Activated CD4-positive, alpha-beta memory T cell treated with anti-CD3 and anti-CD28 coated beads for 36 hours (primary cell): ENCODE measurements around the gene PRKCH. TPM values are rescaled to one million over a fixed set of nuclear protein-coding genes. Genes with fewer than 3 reads are reported as not detected.

Experiments
- CTCF ChIA-PET: fragments of 350-600 bp; sonication (Branson Sonifier 250); formaldehyde crosslinking; loops from one replicate; lab custom pipeline; 2021; ENCODE audit warnings: antibody characterized with exemption, inconsistent platforms; lab: Charles Lee
- POLR2A ChIA-PET: fragments of 350-600 bp; sonication (Branson Sonifier 250); formaldehyde crosslinking; loops from one replicate; lab custom pipeline; 2021; ENCODE audit warnings: antibody characterized with exemption; lab: Charles Lee
- DNase-seq: peaks from one replicate; pipeline ENCODE4 v3.0.0-alpha.2; 2020
- H3K27ac Mint-ChIP-seq: one replicate; pipeline ENCODE4 v1.8.0; 2021; ENCODE audit warnings: mixed read lengths
- H3K27me3 Mint-ChIP-seq: one replicate; pipeline ENCODE4 v1.8.0; 2021; ENCODE audit warnings: mixed read lengths
- H3K36me3 Mint-ChIP-seq: one replicate; pipeline ENCODE4 v1.8.0; 2021; ENCODE audit warnings: mixed read lengths
- H3K4me1 Mint-ChIP-seq: one replicate; pipeline ENCODE4 v1.8.0; 2021; ENCODE audit warnings: low read depth, mixed read lengths
- H3K4me3 Mint-ChIP-seq: one replicate; pipeline ENCODE4 v1.8.0; 2021; ENCODE audit warnings: mild to moderate bottlenecking, mixed read lengths
- H3K9me3 Mint-ChIP-seq: one replicate; pipeline ENCODE4 v1.8.0; 2021; ENCODE audit warnings: mixed read lengths
- intact Hi-C: fragments of 100-400 bp; cut with micrococcal nuclease; formaldehyde crosslinking; loops from one replicate; pipeline ENCODE4 v1.15.1; 2023
- total RNA-seq, 2 experiments: library from RNA; stranded (reverse); gene quantifications; one replicate each; pipeline ENCODE4 v1.2.3, GENCODE V29; 2021

PRKCH gene
- total RNA-seq, 2 experiments from 2014 or later = 142 to 147 TPM

DNA sequence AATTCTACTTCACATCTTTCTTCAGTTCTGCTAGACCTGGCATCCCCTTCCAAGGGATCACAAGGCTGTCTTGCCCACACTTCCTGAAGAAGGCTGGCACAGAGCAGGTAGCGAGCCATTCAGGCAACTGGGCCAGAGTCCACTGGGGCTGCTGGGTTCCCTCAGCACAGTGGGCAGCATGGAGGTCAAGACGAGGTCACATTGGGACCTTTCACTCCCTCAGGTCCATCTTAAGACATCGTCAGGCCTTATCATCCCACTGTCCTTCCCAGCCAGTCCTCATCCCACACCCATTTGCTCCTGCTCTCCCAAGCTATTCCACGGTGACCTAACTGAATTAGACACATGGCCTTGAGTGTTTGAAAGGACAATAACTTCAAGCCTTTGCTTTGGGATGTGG, 230.9 kb downstream of the PRKCH start:
- Mint-ChIP-seq H3K36me3 (peaks cover 45% of the 10 kb centered on the region), H3K4me1 (peaks cover 56% of the 10 kb centered on the region), H3K27me3 (no peaks in the 10 kb centered on the region), H3K27ac (peak overlapping the region; percentile 97), H3K4me3 (no peak overlapping the region), H3K9me3 (no peaks in the 10 kb centered on the region)
- intact Hi-C loops = loop anchor here (1.0 kb wide), 1 partner anchor 15 kb away; no protein-coding TSS in a partner anchor
- POLR2A ChIA-PET = interaction anchor here (1.1 to 2.5 kb wide), 8 partner anchors 9 to 109 kb away, joined by 3 to 15 read pairs (median 4); no protein-coding TSS in a partner anchor
- CTCF ChIA-PET = interaction anchor here (1.1 to 2.5 kb wide), 3 partner anchors 77 to 285 kb away, joined by 3 to 8 read pairs (median 5); no protein-coding TSS in a partner anchor
- no peak for DNase-seq

DNA sequence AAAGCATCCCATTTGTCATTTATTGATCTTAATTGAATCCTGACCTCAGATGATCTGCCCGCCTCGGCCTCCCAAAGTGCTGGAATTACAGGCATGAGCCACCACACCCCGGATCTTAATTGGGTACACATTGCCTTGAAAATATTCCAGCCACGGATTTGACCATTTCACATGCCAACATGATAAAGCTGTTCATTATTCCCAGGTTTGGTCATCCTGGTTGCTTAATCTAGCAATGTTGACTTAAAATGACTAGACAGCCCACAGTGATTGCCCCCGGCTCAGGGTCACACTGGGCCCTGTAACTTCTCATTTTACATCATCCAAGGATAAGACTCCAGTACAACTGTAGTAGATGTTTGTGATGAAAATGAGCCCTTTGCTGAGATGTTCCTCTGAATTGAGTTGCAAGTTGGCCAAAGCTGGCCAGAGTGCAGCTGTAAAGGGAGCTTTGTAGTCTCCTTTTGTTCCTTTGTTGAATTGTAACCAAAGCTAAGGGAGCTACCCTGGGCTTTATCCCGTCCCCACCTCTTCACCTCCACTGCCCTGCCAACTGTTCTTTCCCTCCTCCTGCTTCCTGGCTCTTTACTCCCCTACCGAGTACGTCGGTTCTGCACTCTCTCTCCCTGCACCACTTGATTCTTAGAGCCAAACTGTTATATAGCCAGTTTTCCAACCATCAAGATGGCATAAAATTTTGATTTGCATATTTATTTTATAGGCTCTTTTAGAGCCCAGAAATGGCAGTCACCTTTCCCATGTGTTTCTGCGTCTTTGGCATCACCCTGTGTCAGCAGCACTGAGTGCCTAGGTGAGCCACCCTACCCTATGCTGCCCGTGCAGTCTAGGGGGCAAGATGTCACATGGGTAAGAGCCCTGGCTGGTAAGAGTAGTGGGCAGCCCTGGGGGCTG, 232.6 kb downstream of the PRKCH start:
- intact Hi-C loops = loop anchor here (1.0 kb wide), 3 partner anchors 8 to 42 kb away; no protein-coding TSS in a partner anchor
- POLR2A ChIA-PET = interaction anchor here (1.3 to 1.8 kb wide), 3 partner anchors 29 to 141 kb away, joined by 3 to 5 read pairs (median 5); partner anchors contain the start of gene HIF1A
- H3K36me3 Mint-ChIP-seq = peaks cover 32% of the 10 kb centered on the region
- H3K9me3 Mint-ChIP-seq = no peaks in the 10 kb centered on the region
- CTCF ChIA-PET = interaction anchor here (0.9 to 2.5 kb wide), 4 partner anchors 9 to 284 kb away, joined by 4 to 8 read pairs (median 5); no protein-coding TSS in a partner anchor
- DNase-seq = no peak
- no peaks in the 10 kb centered on the region for H3K27me3 Mint-ChIP-seq
- peaks cover 55% of the 10 kb centered on the region for H3K4me1 Mint-ChIP-seq
- no peak overlapping the region for H3K4me3 Mint-ChIP-seq
- H3K27ac Mint-ChIP-seq = peak overlapping the region; percentile 97

DNA sequence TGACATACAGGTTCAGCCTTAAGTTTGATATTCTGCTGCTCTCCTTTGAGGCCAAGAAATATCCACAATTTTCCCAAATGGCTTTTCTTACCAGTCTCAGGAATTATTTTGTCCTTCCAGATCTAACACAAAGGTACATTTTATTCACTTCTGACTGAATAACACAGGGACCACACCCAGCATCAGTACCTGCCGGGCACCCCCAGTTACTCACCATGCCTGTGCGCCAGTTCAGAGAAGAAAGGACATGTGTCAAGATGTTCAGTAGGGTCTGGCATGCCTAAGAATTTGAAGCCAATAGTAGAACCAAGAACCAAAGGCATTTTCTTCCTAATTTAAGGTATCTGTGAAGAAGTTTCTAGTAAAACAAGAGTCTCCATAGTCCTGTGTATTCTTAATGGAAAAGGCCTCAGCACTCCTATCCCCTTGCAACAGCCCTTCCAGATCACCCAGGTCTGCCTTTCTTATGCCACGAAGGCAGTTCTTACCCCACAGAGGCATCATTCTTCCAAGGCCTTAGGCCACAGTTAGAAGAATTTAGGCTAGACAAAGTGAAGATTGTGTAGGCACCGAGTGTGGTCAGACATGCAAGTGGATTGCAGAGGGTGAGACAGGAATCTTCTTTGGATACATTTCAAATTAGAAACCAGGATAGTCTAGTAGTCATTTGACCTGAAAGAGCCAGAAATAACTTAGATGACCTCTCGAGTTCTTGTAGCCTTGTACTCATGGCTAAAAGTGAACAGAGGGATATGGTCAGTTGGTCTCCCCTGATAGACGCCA, 233.9 kb downstream of the PRKCH start:
- intact Hi-C loops = no loop called here
- no peak for DNase-seq
- Mint-ChIP-seq H3K27ac (peak overlapping the region; percentile 19), H3K4me1 (peaks cover 51% of the 10 kb centered on the region), H3K4me3 (no peak overlapping the region), H3K9me3 (no peaks in the 10 kb centered on the region), H3K27me3 (no peaks in the 10 kb centered on the region), H3K36me3 (peaks cover 20% of the 10 kb centered on the region)
- ChIA-PET CTCF (no interaction called here), POLR2A (interaction anchor here (1.6 kb wide), 1 partner anchor 140 kb away, joined by 3 read pairs; the partner anchor contains the start of gene HIF1A)

DNA sequence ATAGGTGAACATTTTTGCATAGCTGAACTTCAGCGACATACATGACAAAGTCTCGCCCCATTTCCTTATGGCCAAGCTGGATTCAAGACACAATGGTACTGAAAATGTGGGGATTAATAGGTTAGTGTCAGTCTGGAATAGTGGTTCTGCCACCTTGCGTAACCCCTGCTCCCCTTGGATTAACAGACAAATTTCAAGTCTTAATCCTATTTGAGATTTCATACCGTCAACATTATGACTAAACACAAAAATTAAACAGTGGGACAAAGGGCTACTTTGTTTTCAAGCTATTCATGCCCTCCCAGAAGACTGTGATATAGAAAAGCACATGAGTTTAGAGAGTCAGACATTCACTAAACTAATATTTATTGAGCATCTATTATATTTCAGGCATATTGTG, 235.1 kb downstream of the PRKCH start:
- H3K4me3 Mint-ChIP-seq = no peak overlapping the region
- CTCF ChIA-PET = no interaction called here
- POLR2A ChIA-PET = interaction anchor here (1.4 kb wide), 1 partner anchor 9 kb away, joined by 3 read pairs; no protein-coding TSS in a partner anchor
- H3K9me3 Mint-ChIP-seq = no peaks in the 10 kb centered on the region
- DNase-seq = no peak
- H3K36me3 Mint-ChIP-seq = peaks cover 8% of the 10 kb centered on the region
- H3K27me3 Mint-ChIP-seq = no peaks in the 10 kb centered on the region
- no peak overlapping the region for H3K27ac Mint-ChIP-seq
- H3K4me1 Mint-ChIP-seq = peaks cover 54% of the 10 kb centered on the region
- intact Hi-C loops = no loop called here

DNA sequence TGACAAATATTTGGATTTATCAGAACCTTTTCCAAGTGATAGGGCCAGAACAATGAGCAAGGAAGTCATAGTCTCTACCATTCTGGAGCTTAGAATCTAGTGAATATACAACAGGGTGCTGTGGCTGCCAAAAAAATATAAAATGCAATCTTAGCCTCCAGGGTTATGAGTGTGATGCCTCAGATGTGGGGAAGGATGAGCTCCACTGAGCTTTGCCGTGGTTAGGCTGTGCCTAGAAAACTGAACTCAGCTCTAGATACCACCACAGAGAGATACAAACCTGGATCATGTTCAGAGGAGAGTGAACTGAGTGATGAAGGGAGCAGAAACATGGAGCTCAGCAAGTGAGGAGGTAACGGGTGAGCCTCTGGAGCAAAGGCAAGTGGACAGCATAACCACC, 235.9 kb downstream of the PRKCH start:
- intact Hi-C loops = no loop called here
- POLR2A ChIA-PET = interaction anchor here (0.6 to 1.4 kb wide), 3 partner anchors 10 to 56 kb away, joined by 3 to 5 read pairs (median 3); no protein-coding TSS in a partner anchor
- H3K36me3 Mint-ChIP-seq = peaks cover 2% of the 10 kb centered on the region
- no peak for DNase-seq
- CTCF ChIA-PET = no interaction called here
- peaks cover 54% of the 10 kb centered on the region for H3K4me1 Mint-ChIP-seq
- no peaks in the 10 kb centered on the region for H3K9me3 Mint-ChIP-seq
- no peak overlapping the region for H3K27ac Mint-ChIP-seq
- H3K4me3 Mint-ChIP-seq = no peak overlapping the region
- H3K27me3 Mint-ChIP-seq = no peaks in the 10 kb centered on the region

DNA sequence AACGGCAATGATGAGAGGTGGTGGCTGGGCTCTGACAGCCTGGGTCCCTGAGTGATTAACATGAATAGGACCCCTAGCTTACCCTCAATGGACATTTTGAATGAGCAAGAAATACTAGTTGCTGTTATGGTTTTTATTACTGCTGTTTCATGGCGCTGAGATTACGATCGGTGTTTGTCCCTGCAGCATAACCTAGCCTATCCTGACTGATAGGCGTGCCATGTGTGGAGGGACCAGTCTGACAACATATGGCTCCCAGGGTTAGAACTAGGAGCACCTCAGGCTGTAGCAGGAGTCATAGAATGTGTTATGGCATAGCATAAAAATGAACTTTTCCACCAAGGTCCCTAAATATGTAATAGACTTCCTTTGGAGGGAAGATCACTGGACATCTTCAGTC, 236.5 kb downstream of the PRKCH start:
- H3K4me3 Mint-ChIP-seq = no peak overlapping the region
- CTCF ChIA-PET = no interaction called here
- H3K27ac Mint-ChIP-seq = no peak overlapping the region
- peaks cover 2% of the 10 kb centered on the region for H3K36me3 Mint-ChIP-seq
- DNase-seq = no peak
- no peaks in the 10 kb centered on the region for H3K9me3 Mint-ChIP-seq
- intact Hi-C loops = no loop called here
- H3K27me3 Mint-ChIP-seq = no peaks in the 10 kb centered on the region
- H3K4me1 Mint-ChIP-seq = peaks cover 54% of the 10 kb centered on the region
- POLR2A ChIA-PET = interaction anchor here (1.0 to 1.8 kb wide), 2 partner anchors 11 to 14 kb away, joined by 3 to 4 read pairs; no protein-coding TSS in a partner anchor

DNA sequence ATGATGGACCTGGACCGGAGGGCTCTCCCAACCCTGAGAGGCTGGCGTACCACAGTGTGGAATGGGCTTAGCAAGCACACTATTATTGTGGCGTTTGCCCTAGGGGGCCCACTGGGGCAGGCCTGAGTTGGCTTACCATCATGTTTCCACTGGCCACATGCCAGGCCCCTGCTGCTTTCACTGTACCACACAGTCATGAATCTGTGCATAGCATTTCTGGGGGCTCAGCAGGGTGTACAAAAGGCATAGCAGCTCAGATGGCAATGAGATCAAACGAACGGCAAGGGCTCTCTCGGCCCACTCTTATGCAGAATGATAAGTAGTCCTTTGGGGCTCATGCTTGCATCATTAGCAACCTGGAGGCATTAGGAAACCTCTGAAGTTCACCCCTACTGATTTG, 236.9 kb downstream of the PRKCH start:
- intact Hi-C loops = no loop called here
- H3K27me3 Mint-ChIP-seq = no peaks in the 10 kb centered on the region
- no peak for DNase-seq
- no peaks in the 10 kb centered on the region for H3K9me3 Mint-ChIP-seq
- no peaks in the 10 kb centered on the region for H3K36me3 Mint-ChIP-seq
- peaks cover 54% of the 10 kb centered on the region for H3K4me1 Mint-ChIP-seq
- no peak overlapping the region for H3K4me3 Mint-ChIP-seq
- no peak overlapping the region for H3K27ac Mint-ChIP-seq
- ChIA-PET CTCF (no interaction called here), POLR2A (interaction anchor here (1.0 to 1.8 kb wide), 2 partner anchors 11 to 14 kb away, joined by 3 to 4 read pairs; no protein-coding TSS in a partner anchor)

DNA sequence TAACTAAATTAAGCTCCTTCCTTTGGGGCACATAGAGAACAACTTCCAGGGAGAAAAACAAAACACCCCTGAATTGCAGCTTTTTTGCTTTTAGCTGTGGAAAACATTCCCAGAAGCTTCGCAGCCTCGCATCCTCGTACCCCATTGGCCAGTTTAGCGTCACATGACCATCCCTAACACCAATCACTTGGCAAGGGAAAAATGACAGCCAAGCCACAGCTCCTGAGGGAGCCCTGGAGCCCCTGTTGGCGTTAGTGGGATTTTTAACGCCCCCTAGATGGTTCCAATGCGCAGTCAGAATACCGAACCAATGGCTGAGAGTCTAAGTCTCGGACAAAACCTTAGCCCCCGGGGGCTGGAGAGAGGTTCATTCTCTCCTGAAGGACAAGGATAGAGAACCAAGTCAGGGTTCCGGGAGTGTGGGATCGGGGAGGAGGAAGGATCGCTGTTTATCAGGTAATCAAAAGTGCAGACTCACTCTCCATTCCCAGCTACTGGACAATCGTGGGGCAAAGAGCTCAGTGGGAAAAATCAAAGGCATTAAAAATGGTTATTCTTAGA, 238.3 kb downstream of the PRKCH start:
- POLR2A ChIA-PET = interaction anchor here (1.1 to 1.8 kb wide), 3 partner anchors 13 to 104 kb away, joined by 3 to 4 read pairs (median 3); no protein-coding TSS in a partner anchor
- no peak for DNase-seq
- Mint-ChIP-seq H3K27me3 (no peaks in the 10 kb centered on the region), H3K4me3 (no peak overlapping the region), H3K27ac (no peak overlapping the region), H3K36me3 (no peaks in the 10 kb centered on the region), H3K4me1 (peaks cover 56% of the 10 kb centered on the region), H3K9me3 (no peaks in the 10 kb centered on the region)
- intact Hi-C loops = no loop called here
- CTCF ChIA-PET = interaction anchor here (1.3 kb wide), 1 partner anchor 10 kb away, joined by 4 read pairs; no protein-coding TSS in a partner anchor

DNA sequence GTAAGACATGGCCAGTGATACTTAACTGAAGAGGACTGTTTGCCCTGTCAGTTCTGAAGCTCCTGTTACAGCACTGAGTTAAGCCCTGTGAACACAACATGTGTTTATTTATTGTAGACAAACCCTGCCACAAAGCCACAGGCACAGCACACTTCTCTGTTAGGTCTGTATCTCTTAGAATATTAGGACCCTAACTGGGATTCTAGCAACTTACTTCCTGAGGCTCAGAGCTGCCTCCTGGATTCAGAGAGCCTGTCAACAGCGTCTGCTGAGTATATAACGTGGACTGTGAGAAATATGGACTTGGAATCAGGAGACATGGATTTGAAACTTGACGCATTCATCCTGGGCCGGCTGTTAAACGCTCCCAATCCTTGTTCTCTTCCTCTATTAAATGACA, 238.9 kb downstream of the PRKCH start:
- H3K4me3 Mint-ChIP-seq = no peak overlapping the region
- peaks cover 57% of the 10 kb centered on the region for H3K4me1 Mint-ChIP-seq
- intact Hi-C loops = no loop called here
- ChIA-PET POLR2A (interaction anchor here (1.1 to 1.2 kb wide), 2 partner anchors 23 to 104 kb away, joined by 3 read pairs; no protein-coding TSS in a partner anchor), CTCF (interaction anchor here (1.3 kb wide), 1 partner anchor 9 kb away, joined by 4 read pairs; no protein-coding TSS in a partner anchor)
- H3K36me3 Mint-ChIP-seq = peaks cover 4% of the 10 kb centered on the region
- no peaks in the 10 kb centered on the region for H3K27me3 Mint-ChIP-seq
- DNase-seq = no peak
- H3K9me3 Mint-ChIP-seq = no peaks in the 10 kb centered on the region
- H3K27ac Mint-ChIP-seq = no peak overlapping the region

DNA sequence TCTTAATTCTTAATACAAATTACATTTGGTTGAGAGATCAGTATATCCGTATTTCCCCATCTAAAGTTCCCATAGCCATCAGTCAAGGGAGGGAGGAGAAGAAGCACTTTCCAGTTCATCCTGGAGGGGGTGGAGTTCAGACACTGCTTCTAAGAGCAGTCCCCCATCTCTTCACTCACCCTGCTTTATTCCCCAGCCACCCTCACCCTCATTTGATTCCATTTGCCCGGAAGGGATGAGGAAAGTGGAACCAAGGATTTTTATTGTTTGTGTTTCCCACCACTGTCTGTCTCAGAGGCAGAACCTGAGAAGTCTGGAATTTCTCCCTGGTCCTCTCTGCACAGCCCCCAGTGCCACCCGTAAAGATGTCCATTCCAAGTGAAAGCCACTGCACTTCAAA, 239.7 kb downstream of the PRKCH start:
- H3K36me3 Mint-ChIP-seq = peaks cover 7% of the 10 kb centered on the region
- H3K27ac Mint-ChIP-seq = peak overlapping the region; percentile 83
- CTCF ChIA-PET = interaction anchor here (0.6 kb wide), 1 partner anchor 59 kb away, joined by 3 read pairs; no protein-coding TSS in a partner anchor
- POLR2A ChIA-PET = interaction anchor here (2.8 kb wide), 1 partner anchor 35 kb away, joined by 16 read pairs; no protein-coding TSS in a partner anchor
- no peak overlapping the region for H3K4me3 Mint-ChIP-seq
- no peaks in the 10 kb centered on the region for H3K27me3 Mint-ChIP-seq
- no peak for DNase-seq
- H3K9me3 Mint-ChIP-seq = peaks cover 3% of the 10 kb centered on the region
- peaks cover 60% of the 10 kb centered on the region for H3K4me1 Mint-ChIP-seq
- intact Hi-C loops = no loop called here
